ENCODE results near the gene KDM8.

- no peak for TF ChIP-seq CTCF (IDR thresholded peaks at IDR 0.05)
- TF ChIP-seq POLR2A (IDR thresholded peaks at IDR 0.05): no peak
Measured at GRCh38 chr16:27222249-27223225, 19.2 kb downstream of the KDM8 start.
